GM12874 (cell line): Measurements from ENCODE around the gene NSUN2.

Experiments used
- TF ChIP-seq, protein P1 (sequence below): IDR thresholded peaks from 2 replicates; pipeline ENCODE4 v1.5.1; 2011; ENCODE audit warnings: low read depth, mild to moderate bottlenecking, control low read depth, low read length, moderate library complexity; ENCODE audit not compliant: insufficient read depth

NSUN2 gene

DNA sequence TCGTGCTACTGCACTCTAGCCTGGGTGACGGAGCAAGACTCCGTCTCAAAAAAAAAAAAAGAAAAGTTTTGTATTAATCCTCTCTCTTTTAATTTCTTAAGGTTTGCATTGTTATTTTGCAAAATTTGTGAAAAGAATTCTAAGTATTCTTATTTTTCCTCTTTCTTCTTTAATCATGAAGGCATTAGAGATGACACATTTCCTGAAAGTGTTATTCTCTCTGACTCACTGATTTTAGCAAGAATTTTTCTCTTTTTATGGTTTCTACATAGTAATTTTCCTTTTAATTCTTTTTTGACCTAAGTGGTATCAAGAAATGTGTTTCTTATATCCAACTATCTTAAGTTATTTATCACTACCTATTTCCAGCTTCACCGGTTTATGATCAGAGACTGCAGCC is 78.0 kb downstream of the NSUN2 start:
- TF ChIP-seq, protein P1, sequence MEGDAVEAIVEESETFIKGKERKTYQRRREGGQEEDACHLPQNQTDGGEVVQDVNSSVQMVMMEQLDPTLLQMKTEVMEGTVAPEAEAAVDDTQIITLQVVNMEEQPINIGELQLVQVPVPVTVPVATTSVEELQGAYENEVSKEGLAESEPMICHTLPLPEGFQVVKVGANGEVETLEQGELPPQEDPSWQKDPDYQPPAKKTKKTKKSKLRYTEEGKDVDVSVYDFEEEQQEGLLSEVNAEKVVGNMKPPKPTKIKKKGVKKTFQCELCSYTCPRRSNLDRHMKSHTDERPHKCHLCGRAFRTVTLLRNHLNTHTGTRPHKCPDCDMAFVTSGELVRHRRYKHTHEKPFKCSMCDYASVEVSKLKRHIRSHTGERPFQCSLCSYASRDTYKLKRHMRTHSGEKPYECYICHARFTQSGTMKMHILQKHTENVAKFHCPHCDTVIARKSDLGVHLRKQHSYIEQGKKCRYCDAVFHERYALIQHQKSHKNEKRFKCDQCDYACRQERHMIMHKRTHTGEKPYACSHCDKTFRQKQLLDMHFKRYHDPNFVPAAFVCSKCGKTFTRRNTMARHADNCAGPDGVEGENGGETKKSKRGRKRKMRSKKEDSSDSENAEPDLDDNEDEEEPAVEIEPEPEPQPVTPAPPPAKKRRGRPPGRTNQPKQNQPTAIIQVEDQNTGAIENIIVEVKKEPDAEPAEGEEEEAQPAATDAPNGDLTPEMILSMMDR: no peak

DNA sequence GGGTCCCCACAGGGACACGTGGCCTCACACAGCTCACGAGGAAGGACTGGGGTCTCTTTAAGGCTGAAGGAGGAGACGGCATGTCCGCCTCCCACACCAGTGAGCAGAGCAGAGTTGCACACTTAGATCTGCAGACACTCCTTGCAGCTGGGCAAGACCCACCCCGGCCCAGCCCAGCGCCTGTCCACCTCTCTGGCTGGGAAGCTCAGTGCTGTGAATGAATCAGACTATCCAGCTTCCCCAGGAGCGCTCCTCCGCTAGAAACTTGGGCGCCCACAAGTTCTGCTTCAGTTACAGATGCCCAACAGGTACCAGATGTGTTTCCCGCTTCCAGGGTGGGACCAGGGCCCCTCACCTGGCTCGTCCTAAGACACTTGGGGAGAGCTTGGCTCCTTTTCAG is 78.9 kb downstream of the NSUN2 start:
- TF ChIP-seq, protein P1: no peak

DNA sequence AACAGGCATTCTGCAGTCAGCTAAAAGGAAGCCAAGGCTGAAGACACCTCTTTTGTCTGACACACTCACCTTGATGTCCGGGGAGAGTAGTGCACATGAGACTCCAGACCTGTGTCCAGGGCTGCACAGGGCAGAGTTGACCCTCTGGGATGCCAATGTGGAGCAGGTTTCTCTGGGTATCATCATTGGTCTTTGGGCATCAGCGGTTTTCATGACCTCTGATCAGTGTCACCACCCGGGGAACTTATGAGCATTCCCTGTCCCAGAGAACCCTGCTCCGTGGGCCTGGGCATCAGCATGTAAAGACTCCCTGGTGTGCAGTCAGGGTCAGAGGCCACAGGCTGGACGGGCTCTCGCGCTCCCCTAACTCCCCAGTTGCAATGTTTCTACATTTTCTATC is 80.2 kb downstream of the NSUN2 start:
- TF ChIP-seq, protein P1: no peak

DNA sequence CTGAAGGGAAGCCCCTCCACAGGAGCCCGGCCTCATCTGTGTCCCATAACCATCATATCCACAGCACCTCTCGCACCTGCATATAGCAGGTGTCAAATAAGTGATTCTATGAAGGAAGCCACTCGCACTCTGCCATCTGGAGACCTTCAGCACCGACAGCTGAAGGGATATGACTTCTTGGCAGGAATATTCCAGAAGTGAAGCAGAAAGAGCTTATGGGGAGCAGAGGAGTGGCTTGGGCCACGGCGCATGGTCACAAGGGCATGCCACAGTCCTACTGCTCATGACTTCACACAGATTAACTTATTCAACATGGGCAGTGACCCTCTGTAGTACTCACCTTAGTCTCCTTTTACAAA is 80.9 kb downstream of the NSUN2 start:
- TF ChIP-seq, protein P1: no peak

DNA sequence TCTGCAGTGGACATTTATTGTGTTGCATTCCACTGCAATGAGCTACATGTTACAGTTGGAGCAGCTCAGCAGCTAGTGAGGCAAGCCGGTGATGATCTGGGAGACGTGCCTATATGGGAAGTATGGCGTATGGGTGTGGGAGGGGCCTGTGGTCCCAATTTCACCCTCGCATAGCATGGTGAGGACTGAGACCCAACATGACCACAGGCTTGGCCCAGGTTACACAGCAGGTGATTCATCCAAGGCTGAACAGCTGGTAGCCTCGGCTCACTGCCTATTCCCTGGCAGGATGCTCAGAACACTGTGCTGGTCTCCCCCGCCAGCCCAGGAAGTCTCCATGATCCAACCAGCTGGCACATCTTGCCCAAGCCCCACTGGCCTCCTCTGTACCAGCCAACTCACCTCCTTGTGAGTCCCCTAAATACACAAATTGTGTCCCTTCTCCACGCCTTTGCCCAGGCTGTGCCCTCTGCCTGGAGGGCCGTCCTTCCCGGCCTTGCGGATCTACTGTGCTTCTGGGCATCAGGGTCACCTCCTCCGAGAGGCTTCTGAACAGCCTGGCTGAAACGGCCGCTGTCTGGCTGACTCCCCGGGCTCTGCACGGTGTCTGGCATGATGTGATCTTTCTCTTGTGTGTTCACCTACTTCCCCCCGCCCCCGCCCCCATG is 81.4 kb downstream of the NSUN2 start:
- TF ChIP-seq, protein P1: no peak

DNA sequence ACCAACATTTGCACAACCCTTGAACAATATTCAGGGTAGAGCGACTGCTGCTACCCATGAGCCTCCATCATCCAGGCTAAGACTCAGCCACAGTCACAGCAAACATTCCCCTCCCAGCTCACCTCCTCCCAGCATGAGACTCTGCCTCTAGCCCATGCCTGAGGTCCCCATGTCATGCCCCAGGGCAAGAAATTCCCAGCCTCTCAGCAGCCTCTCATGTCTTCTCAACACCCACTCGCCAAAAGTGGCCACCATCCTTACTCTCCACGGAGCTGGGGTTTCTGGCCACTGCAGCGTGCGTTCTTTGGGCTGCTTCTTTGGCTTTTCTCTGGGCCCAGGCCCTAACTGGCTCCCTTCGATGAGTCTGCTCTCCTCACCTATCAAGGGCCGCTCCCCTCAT is 82.2 kb downstream of the NSUN2 start:
- TF ChIP-seq, protein P1: no peak
